KG1 (cell line): Measurements from ENCODE around the gene RNASE2.
"Not testable (repeated sequence)": the region's sequence is repeated elsewhere in the genome, so short reads cannot be mapped to it uniquely, and the experiment has no call there.

Experiments used
- DNase-seq: peaks from one replicate; lab custom pipeline; 2025; lab: John Stamatoyannopoulos, UW

The RNASE2 gene

DNA sequence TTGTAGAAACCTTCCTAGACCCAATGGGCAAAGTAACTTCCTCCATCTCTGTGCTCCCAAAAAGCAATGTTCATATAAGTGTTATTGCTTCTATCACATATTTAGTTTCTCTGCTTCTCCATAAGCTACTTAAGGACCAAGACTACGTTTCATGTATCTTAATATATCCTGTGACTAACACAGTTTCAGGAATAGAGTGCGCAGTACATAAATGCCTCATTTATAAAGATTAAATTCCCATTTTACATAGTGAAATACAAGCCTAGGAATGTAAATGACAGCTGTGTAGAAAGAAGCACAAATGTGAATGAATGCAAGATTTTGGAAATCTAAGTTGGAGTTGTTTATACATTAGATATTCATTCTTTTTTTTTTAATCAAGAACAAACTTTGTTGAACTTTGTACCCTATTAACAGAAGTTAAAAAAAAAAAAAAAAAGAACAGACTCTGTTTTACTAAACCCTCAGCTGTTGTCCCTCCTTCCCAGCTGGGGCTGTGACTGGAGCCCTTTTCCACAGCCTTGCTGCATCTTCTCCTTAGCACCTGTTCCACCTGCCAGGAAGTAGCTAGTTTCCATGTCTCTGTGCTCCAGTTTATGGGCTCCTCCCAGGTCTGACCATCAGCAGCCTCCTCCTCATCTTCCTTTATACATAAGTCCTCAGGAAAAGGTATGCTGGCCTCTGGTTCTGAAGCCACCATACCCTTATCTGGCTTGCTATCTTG, 27.5 kb downstream of the RNASE2 start:
- DNase-seq, result no peak

DNA sequence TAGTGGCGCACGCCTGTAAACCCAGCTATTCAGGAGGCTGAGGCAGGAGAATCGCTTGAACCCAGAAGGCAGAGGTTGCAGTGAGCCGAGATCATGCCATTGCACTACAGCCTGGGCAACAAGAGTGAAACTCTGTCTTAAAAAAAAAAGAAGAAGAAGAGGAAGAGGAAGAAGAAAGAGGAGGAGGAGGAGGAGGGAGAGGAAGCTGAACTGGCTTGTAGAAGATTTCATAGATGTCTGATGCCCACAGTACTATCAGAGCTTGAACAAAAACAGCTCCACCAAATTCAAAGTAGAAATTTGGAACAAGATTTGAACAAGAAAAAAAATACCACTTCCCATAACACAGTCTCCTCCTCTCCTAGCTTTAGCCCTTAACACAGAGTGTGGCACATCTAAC, 30.4 kb downstream of the RNASE2 start:
- not testable (repeated sequence) for DNase-seq

DNA sequence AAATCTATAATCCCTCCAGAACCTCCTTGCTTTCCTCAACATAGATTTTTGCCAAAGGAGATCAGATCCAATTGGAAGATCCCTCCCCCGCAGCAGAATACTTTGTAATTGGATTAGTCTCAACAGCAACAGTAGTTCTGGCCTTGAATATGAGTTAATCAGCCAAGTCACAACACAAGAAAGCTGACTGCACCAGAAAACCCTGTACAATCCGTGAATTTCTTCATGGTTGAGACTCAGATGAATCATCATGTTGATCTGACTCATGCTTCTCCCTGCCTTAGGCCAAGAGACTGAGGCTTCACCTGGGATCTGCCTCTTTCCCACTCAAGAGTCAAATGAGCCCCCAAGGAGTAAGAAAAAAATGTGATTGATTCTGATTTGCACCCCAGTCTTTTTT, 31.5 kb downstream of the RNASE2 start:
- DNase-seq, result no peak

DNA sequence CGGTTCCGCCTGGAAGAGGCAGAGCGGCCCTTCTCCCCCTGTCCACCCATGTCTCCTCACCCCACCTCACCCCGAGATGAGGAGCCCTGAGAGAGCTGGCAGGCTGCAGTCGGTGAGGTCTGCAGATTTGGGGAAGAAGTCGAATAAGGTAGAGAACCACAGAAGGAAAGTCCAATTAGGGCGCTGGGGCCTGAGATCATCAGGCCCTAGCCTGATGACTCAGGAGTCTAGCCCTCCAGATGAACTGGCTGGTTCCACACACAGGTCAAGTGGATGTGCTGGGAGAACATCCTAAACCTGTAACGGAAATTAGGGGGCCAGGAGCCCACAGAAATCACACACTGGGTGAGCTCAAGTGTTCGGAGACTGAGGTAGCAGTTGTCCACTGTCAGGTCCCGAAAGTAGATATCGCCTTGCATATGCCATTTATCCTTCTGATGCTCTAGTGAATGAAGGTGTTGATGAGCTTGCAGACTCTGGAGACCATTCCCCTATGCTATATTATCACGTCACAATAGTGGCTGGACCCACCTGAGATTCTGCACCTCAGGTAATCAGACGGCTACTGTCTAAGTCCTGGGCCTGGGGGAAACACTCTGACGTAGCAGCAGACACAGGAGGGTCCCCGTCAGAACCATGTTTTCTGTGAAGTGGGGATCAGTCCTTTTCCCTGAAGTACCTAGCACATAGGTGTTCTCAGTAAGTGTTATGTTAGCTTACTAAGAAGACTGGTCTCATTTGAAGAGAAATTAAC, 33.6 kb downstream of the RNASE2 start:
- no peak for DNase-seq

DNA sequence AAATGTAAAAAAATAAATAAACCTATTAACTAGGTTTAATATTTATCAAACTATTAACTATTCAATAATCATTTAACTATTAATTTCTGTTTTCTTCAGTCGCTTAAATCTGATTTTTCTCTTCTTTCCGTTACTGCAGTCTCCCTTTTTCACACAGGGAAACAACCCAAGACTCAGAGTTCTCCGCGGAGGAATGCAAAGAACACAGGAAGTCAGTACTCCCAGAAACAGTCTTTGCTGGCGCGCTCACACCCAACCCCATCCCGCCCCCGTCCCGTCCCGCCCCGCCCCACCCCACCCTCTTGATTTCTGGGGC, 34.1 kb downstream of the RNASE2 start:
- DNase-seq, result no peak

DNA sequence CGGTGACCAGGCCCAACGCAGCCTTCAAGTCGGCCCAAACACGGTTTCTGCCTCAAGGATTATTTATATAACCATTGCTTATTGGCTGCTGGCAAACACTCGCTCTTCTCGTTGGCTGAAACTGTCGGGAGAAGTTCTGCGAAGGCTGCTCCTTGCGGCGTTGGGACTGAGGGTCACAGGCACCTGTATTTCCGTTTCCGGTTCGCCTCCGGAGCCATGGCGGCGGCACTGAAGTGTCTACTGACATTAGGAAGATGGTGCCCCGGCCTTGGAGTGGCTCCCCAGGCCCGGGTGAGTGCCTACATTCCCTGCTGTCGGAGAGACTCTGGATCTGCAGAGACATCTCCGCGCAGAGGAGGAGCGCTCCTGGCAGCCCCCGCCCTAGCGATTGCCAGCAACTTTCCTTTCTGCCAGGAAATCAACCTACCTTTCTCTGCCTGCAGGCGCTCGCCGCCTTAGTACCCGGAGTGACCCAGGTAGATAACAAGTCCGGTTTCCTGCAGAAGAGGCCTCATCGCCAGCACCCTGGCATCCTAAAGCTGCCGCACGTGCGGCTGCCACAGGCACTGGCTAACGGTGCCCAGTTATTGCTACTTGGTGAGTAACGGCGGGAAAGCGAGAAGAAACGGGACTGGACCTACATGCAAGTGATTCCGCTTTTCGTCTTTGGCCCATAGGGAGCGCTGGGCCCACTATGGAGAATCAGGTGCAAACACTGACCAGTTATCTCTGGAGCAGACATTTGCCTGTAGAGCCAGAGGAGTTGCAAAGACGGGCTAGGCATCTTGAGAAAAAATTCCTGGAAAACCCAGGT, 34.7 kb downstream of the RNASE2 start, which contains the start of gene METTL17:
METTL17 (plus strand) TSS at position 194 of the 814 bp plus-strand sequence; CDS start at position 217, 23 bp downstream.
- peak; percentile 87 for DNase-seq

DNA sequence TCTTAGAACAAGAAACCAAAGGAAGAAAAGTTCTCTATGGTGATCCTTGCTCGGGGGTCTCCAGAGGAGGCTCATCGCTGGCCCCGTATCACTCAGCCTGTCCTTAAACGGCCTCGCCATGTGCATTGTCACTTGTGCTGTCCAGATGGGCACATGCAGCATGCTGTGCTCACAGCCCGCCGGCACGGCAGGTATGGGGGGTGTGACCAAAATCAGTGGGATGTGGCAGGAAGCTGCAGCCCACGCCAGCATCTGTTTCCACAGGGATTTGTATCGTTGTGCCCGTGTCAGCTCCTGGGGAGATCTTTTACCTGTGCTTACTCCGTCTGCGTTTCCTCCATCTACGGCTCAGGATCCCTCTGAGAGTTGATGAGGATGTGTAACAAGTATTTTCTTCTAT, 41.2 kb downstream of the RNASE2 start:
- no peak for DNase-seq

DNA sequence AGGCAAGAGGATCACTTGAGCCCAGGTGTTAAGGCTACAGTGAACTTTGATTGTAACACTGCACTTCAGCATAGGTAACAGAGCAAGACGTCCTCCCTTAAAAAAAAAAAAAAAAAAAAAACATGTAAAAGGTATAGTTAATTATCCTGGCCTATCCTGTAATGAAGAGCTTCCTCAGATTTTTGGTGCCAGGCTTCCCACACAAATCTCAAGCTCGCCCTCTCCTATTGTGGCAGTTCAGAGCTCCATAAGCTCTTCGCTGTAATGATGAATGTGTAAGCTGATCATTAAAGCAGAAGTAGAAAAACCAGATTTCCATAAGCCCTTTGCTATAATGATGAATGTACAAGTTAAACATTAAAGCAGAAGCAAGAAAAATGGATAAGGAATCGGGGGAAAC, 41.8 kb downstream of the RNASE2 start:
- DNase-seq, result no peak

DNA sequence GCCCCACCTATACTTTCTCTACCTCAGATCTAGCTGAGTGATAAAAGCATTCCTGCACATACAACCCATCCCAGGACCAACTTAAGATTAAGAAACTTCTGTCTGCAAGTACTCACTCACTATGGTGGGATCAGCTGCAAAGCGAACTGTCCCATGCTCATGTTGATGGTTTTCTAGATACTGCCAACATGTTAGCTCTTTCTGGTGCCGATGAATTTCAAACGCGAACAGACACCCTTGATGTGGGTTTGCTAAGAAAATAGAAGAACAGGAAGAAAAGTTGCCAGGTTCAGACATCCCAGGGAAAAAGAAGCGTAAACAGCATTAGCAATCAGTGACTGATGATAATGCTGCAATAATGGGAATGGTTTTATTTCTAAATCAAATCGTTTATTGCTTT, 42.3 kb downstream of the RNASE2 start:
- no peak for DNase-seq

DNA sequence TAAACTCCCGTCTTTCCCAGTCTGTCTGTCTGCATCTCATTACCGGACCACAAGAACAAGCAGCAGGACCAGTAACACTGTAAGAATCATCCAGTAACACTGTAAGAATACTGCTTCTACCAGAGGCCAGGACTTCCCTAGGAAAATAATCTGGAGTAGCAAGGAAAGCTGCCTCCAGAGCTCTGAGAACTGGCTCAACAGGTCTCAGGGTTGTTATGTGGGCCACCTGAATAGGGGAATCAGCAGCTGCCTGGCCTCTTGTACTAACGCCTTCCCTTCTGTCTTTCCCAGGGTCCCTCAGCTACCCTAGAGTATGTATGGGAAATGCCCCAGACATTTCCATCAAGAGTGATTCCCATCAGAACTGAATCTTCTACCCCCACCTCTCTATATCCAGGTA, 42.9 kb downstream of the RNASE2 start:
- DNase-seq, result no peak

DNA sequence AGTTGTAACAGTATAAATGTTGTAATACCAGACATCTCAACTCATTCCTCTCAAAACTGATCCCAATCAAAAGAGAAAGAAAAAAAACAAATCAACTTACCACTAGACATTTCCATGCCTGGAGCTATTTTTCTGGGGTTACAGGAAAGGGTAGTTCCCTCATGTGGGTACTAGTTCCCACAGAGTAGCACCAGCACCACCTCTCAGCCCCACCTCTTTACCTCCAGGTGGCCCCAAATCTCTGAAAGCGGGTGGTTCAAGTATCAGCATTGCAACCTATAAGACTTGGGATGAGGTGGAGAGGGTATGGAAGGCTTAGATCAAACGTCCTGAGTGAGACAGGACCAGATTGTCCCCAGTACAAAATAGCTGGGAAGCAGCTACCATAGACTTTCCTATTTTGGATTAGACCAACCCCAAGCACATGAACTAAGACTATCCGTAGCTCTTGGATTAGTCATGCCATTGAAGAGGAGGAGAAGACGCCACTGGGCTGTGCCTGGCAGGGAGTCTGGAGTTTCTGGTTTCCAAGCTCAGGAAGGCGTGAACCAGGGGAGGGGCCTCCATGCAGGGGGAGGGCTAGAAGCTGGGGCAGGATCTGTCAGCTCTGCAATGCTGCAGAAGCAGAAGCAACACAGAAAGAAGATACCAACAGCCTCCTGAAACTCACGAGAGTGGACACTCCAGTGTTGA, 43.5 kb downstream of the RNASE2 start, which contains the start of gene SLC39A2:
SLC39A2 (plus strand) TSS at position 620 of the 693 bp plus-strand sequence. CDS start 154 bp downstream, outside the sequence.
- no peak for DNase-seq

DNA sequence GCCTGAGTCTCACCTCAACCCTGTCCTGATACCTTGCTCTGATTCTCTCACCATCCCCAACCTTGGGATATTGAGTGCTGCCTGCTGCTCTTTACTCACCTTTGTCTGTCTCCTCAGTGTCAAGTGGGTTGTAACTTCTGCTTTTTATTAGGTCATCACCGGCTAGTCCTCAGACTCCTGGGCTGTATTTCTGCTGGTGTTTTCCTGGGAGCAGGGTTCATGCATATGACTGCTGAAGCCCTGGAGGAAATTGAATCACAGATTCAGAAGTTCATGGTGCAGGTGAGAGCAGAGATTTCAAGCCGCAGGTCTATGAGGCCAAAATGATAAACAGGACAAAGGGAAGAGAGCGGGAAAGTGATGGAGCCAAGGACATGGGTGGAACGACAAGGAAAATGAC, 44.3 kb downstream of the RNASE2 start:
- no peak for DNase-seq

DNA sequence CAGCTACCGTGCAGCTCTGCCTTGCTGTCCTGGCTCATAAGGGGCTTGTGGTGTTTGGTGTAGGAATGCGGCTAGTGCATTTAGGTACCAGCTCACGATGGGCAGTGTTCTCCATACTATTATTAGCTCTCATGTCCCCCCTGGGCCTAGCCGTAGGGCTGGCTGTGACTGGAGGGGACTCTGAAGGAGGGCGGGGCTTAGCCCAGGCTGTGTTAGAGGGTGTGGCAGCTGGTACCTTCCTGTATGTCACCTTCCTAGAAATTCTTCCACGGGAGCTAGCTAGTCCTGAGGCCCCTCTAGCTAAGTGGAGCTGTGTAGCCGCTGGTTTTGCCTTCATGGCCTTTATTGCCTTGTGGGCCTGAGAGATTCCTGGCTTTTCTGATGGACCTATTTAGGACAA, 45.9 kb downstream of the RNASE2 start:
- DNase-seq, result no peak

DNA sequence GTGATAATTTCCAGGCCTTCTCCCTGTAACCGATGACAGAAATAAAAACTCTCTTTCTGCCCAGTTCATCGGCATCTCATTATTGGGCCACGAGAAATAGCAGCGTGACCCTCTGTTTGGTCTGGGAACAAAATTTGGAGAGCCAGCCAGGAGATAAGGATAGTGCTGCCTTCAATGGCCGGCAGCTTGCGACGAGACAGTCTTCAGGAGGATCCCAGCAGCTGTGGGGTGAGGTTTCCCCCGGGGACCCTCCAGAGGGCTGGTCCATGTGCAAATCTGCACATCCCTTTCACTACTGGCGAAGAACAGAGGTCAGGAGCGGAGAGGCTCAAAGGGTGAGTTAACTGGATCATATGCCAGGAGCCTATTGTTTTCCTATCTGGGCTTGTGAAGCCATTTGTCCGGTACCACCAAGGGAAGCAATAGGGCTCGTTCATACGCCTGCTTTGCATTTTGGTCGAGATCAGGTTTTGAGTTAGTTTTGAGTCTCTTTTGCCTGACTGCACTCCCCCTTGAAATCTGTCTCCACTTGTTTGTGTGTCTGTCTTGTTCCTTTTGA, 48.6 kb downstream of the RNASE2 start:
- no peak for DNase-seq
